Neural crest cell (in vitro differentiated cells): ENCODE results near the gene USP47. TPM values are rescaled to one million over a fixed set of nuclear protein-coding genes. Genes with fewer than 3 reads are reported as not detected.

Experiments
- DNase-seq: peaks from one replicate; pipeline ENCODE4 v3.0.0; 2021; ENCODE audit warnings: low read depth, mixed read lengths, low spot score
- H3K27ac Mint-ChIP-seq: one replicate; pipeline ENCODE4 v1.8.0; 2021; ENCODE audit warnings: mild to moderate bottlenecking, mixed read lengths; ENCODE audit not compliant: unreplicated experiment
- H3K27me3 Mint-ChIP-seq: 2 replicates; pipeline ENCODE4 v1.8.0; 2021; ENCODE audit warnings: low read depth, mild to moderate bottlenecking, mixed read lengths
- H3K36me3 Mint-ChIP-seq: 2 replicates; pipeline ENCODE4 v1.8.0; 2021; ENCODE audit warnings: low read depth, mild to moderate bottlenecking, mixed read lengths
- H3K4me1 Mint-ChIP-seq: 2 replicates; pipeline ENCODE4 v1.8.0; 2021; ENCODE audit warnings: mixed read lengths
- H3K4me3 Mint-ChIP-seq: one replicate; pipeline ENCODE4 v1.8.0; 2021; ENCODE audit warnings: mild to moderate bottlenecking, mixed read lengths
- H3K9me3 Mint-ChIP-seq: 2 replicates; pipeline ENCODE4 v1.8.0; 2021; ENCODE audit warnings: mixed read lengths
- total RNA-seq: library from RNA; stranded (reverse); gene quantifications from 2 replicates; pipeline ENCODE4 v1.2.1, GENCODE V29; 2021
- TF ChIP-seq, protein P1 (sequence below): fragments of 200-600 bp; sonication (generic); conservative IDR thresholded peaks from 2 replicates; pipeline ENCODE4 v1.5.0; 2021; ENCODE audit warnings: antibody characterized with exemption, mild to moderate bottlenecking

USP47 gene
- total RNA-seq, 1 donor from 2014 or later = 58.9 TPM

DNA sequence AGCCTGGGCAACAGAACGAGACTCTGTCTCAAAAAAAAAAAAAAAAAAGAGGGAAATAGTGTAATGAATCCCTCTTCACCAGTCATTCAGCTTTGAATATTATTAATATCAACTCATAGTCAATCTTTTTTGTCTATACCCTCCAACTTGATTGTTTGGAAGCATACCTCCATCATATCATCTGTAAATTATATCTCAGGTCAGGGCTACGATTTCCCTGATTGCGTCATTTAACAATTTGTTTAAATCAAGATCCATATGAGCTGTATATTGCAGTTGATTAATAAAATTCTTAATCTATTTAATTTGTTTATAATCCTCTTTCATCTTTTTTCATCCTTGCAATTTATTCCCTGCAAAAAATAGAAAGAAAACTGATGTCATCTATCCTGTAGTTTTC is 60.2 kb downstream of the USP47 start:
- H3K36me3 Mint-ChIP-seq = peaks cover 9% of the 10 kb centered on the region
- H3K9me3 Mint-ChIP-seq = no peaks in the 10 kb centered on the region
- H3K27me3 Mint-ChIP-seq = no peaks in the 10 kb centered on the region
- no peak for DNase-seq
- H3K4me1 Mint-ChIP-seq = no peaks in the 10 kb centered on the region
- TF ChIP-seq, protein P1, sequence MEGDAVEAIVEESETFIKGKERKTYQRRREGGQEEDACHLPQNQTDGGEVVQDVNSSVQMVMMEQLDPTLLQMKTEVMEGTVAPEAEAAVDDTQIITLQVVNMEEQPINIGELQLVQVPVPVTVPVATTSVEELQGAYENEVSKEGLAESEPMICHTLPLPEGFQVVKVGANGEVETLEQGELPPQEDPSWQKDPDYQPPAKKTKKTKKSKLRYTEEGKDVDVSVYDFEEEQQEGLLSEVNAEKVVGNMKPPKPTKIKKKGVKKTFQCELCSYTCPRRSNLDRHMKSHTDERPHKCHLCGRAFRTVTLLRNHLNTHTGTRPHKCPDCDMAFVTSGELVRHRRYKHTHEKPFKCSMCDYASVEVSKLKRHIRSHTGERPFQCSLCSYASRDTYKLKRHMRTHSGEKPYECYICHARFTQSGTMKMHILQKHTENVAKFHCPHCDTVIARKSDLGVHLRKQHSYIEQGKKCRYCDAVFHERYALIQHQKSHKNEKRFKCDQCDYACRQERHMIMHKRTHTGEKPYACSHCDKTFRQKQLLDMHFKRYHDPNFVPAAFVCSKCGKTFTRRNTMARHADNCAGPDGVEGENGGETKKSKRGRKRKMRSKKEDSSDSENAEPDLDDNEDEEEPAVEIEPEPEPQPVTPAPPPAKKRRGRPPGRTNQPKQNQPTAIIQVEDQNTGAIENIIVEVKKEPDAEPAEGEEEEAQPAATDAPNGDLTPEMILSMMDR = no peak
- H3K4me3 Mint-ChIP-seq = no peak overlapping the region
- H3K27ac Mint-ChIP-seq = no peak overlapping the region

DNA sequence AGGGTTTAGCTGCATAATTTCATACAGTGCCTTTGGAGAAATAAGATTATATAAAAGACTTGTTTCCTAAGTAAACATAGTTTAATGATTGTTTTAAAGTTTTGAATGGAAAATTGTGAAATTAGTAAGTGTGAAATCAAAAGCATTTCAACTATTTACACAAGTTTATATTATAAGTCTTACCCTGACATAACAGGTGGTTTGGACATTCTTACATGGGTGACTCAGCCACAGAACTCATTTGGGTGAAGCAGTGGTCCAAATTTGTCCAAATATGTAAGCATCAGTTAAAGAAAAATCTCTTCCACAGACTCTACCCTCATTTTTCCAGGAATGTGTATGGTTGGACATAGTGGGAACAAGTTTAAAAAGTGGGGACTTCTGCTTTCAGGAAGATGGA is 68.0 kb downstream of the USP47 start:
- H3K4me1 Mint-ChIP-seq = no peaks in the 10 kb centered on the region
- no peak overlapping the region for H3K27ac Mint-ChIP-seq
- peaks cover 19% of the 10 kb centered on the region for H3K36me3 Mint-ChIP-seq
- DNase-seq = no peak
- TF ChIP-seq, protein P1 = no peak
- H3K9me3 Mint-ChIP-seq = no peaks in the 10 kb centered on the region
- H3K27me3 Mint-ChIP-seq = no peaks in the 10 kb centered on the region
- H3K4me3 Mint-ChIP-seq = no peak overlapping the region

DNA sequence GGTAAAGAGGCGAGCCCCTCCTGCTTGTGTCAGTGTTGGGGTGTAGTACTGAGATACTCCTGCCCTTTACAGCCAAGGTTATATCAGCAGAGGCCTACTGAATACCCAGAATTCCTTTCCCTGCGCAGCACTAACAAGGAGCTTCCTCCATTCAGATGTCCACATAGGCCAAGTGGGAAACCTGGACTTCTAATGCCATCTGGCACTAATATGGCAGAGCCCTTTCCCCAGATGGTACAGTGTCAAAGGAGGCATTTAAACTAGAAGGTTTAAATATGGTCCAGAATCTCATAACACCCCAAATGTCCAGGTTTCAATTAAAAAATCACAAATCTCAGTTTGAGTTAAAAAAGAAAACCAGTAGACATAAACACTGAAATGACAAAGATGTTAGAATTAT is 68.8 kb downstream of the USP47 start:
- no peaks in the 10 kb centered on the region for H3K27me3 Mint-ChIP-seq
- DNase-seq = no peak
- H3K4me1 Mint-ChIP-seq = no peaks in the 10 kb centered on the region
- H3K4me3 Mint-ChIP-seq = no peak overlapping the region
- peaks cover 17% of the 10 kb centered on the region for H3K36me3 Mint-ChIP-seq
- TF ChIP-seq, protein P1 = no peak
- no peaks in the 10 kb centered on the region for H3K9me3 Mint-ChIP-seq
- no peak overlapping the region for H3K27ac Mint-ChIP-seq

DNA sequence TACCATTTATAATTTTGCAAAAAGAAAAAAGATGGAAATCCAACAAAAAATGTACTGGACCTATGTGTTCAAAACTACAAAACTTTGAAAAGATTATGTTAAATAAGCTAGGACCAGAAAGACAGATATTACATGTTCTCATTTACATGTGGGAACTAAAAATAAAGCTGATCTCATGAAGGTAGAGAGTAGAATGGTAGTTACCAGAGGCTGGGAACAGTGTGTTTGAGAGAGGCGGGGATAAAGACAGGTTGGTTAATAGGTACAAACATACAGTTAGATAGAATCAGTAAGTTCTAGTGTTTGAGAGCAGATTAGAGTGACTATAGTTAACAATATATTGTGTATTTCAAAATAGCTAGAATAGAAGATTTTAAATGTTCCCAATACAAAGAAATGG is 71.6 kb downstream of the USP47 start:
- Mint-ChIP-seq H3K27me3 (no peaks in the 10 kb centered on the region), H3K9me3 (no peaks in the 10 kb centered on the region), H3K4me3 (no peak overlapping the region), H3K4me1 (peaks cover 19% of the 10 kb centered on the region), H3K36me3 (peaks cover 12% of the 10 kb centered on the region), H3K27ac (peak overlapping the region; percentile 44)
- TF ChIP-seq, protein P1 = no peak
- DNase-seq = no peak

DNA sequence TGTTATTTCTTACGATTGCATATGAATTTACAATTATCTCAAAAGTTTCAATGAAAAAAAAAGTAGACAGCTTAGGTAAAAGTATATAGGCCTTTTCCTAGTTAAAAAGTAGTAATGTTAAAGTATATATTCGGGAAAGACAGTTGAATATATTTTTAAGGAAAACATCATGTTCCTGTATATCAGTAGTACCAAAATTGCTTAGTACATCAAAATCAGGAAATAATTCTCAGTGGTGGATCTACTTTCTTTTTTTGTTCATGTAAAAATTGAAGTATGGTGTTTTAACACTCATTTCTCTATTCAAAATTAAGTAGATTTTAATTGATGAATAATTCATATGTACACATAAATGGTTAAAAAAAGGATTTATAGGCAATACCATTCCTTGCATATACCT is 73.9 kb downstream of the USP47 start:
- Mint-ChIP-seq H3K36me3 (peaks cover 8% of the 10 kb centered on the region), H3K27ac (no peak overlapping the region), H3K4me3 (no peak overlapping the region), H3K4me1 (peaks cover 19% of the 10 kb centered on the region), H3K27me3 (no peaks in the 10 kb centered on the region), H3K9me3 (no peaks in the 10 kb centered on the region)
- TF ChIP-seq, protein P1 = no peak
- DNase-seq = no peak

DNA sequence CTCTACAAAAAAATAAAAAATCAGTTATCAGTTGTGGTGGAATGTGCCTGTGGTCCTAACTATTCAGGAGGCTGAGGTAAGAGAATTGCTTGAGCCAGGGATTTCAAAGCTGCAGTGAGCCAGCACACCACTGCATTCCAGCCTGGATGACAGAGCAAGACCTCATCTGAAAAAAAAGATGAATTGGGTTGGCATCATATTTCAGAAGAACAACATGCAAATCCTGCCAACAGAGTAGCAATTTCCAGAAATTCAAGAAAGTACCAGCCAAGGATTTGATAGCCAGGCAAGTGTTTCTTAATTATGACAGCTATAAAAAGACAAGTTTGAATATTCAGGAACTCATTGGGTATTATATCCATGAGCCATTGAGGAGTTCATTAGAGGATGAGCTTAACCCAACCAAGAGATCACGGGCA is 75.2 kb downstream of the USP47 start:
- Mint-ChIP-seq H3K9me3 (no peaks in the 10 kb centered on the region), H3K27ac (peak overlapping the region; percentile 2), H3K36me3 (peaks cover 2% of the 10 kb centered on the region), H3K27me3 (no peaks in the 10 kb centered on the region), H3K4me3 (no peak overlapping the region), H3K4me1 (peaks cover 19% of the 10 kb centered on the region)
- TF ChIP-seq, protein P1 = no peak
- no peak for DNase-seq
